HG03095 (cell line): ENCODE results near the gene STRIP2.
"Not testable (repeated sequence)": the region's sequence is repeated elsewhere in the genome, so short reads cannot be mapped to it uniquely, and the experiment has no call there.

Experiments used
- ATAC-seq: cut with Tn5 transposase; IDR thresholded peaks from one replicate; pipeline ENCODE4 v1.9.1; 2021; ENCODE audit warnings: moderate library complexity; ENCODE audit not compliant: unreplicated experiment

The STRIP2 gene

GRCh38 chr7:129452589-129453231 is 18.5 kb downstream of the STRIP2 start:
- ATAC-seq = no peak

- no peak for ATAC-seq
These were observed 19.4 kb downstream of the STRIP2 start for GRCh38 chr7:129453510-129454248.

- ATAC-seq = no peak
These were observed 20.0 kb downstream of the STRIP2 start for GRCh38 chr7:129454249-129454551.

GRCh38 chr7:129456421-129456820 is 22.2 kb downstream of the STRIP2 start:
- no peak for ATAC-seq

GRCh38 chr7:129457101-129457500 is 22.9 kb downstream of the STRIP2 start:
- no peak for ATAC-seq

- ATAC-seq = no peak
These were observed 23.9 kb downstream of the STRIP2 start for GRCh38 chr7:129458171-129458570.

GRCh38 chr7:129461809-129462208 is 27.6 kb downstream of the STRIP2 start:
- no peak for ATAC-seq

GRCh38 chr7:129462420-129462819 is 28.2 kb downstream of the STRIP2 start:
- ATAC-seq = no peak

GRCh38 chr7:129464194-129464593 is 30.0 kb downstream of the STRIP2 start:
- no peak for ATAC-seq

- no peak for ATAC-seq
These were observed 30.8 kb downstream of the STRIP2 start for GRCh38 chr7:129465080-129465479.

GRCh38 chr7:129466796-129467195 is 32.6 kb downstream of the STRIP2 start:
- no peak for ATAC-seq

GRCh38 chr7:129468087-129468486 is 33.9 kb downstream of the STRIP2 start:
- ATAC-seq = no peak

- ATAC-seq = no peak
These were observed 34.3 kb downstream of the STRIP2 start for GRCh38 chr7:129468547-129468946.

- no peak for ATAC-seq
These were observed 35.7 kb downstream of the STRIP2 start for GRCh38 chr7:129469930-129470329.

- no peak for ATAC-seq
These were observed 36.2 kb downstream of the STRIP2 start for GRCh38 chr7:129470411-129470810.

GRCh38 chr7:129471402-129471827 is 37.2 kb downstream of the STRIP2 start:
- no peak for ATAC-seq

- not testable (repeated sequence) for ATAC-seq
These were observed 41.7 kb downstream of the STRIP2 start for GRCh38 chr7:129475931-129476330.

- ATAC-seq = not testable (repeated sequence)
These were observed 42.2 kb downstream of the STRIP2 start for GRCh38 chr7:129476398-129476797.

- no peak for ATAC-seq
These were observed 45.6 kb downstream of the STRIP2 start for GRCh38 chr7:129479831-129480230.

- ATAC-seq = no peak
These were observed 46.6 kb downstream of the STRIP2 start for GRCh38 chr7:129480674-129481363.

GRCh38 chr7:129481376-129481775 is 47.1 kb downstream of the STRIP2 start:
- ATAC-seq = not testable (repeated sequence)

GRCh38 chr7:129482781-129483180 is 48.5 kb downstream of the STRIP2 start:
- no peak for ATAC-seq
